C1 segment of cervical spinal cord (tissue), 14 donors: ENCODE measurements around the gene BSG.

Experiments used
- DNase-seq, 14 donors: peaks; one replicate each; lab custom pipeline; 2025; lab: John Stamatoyannopoulos, UW

BSG gene

GRCh38 chr19:540867-541637 lies 31.3 kb upstream of the BSG start:
- DNase-seq: no peak

GRCh38 chr19:541699-542098 lies 30.7 kb upstream of the BSG start:
- DNase-seq: no peak

- DNase-seq: no peak
These were observed 30.1 kb upstream of the BSG start for GRCh38 chr19:542173-542866.

GRCh38 chr19:543910-544608 lies 28.3 kb upstream of the BSG start, which contains the start of gene GZMM:
Gene GZMM, plus strand, starts transcription at chr19:544053. Its CDS starts 19 bp downstream, at chr19:544072.
- no peak for DNase-seq

- no peak for DNase-seq
These were observed 25.3 kb upstream of the BSG start for GRCh38 chr19:547117-547516.

- no peak for DNase-seq
These were observed 24.3 kb upstream of the BSG start for GRCh38 chr19:547836-548720.

- no peak for DNase-seq
These were observed 23.2 kb upstream of the BSG start for GRCh38 chr19:548886-549830.

GRCh38 chr19:554817-555216 lies 17.6 kb upstream of the BSG start:
- no peak for DNase-seq

- no peak for DNase-seq
These were observed 17.0 kb upstream of the BSG start for GRCh38 chr19:555474-555808.

- no peak for DNase-seq
These were observed 15.6 kb upstream of the BSG start for GRCh38 chr19:556611-557382.

GRCh38 chr19:558770-559439 lies 13.5 kb upstream of the BSG start:
- peak in 3 of 14 donors; percentile 10 to 38 (median 26) for DNase-seq

GRCh38 chr19:560121-560520 lies 12.3 kb upstream of the BSG start:
- no peak for DNase-seq

GRCh38 chr19:566403-566802 lies 6.0 kb upstream of the BSG start:
- DNase-seq: no peak

- DNase-seq: no peak
These were observed 5.6 kb upstream of the BSG start for GRCh38 chr19:566844-567243.

- no peak for DNase-seq
These were observed 5.0 kb upstream of the BSG start for GRCh38 chr19:567296-567900.

- DNase-seq: no peak
These were observed 2.1 kb upstream of the BSG start for GRCh38 chr19:570251-570686.

- DNase-seq: peak in 2 of 14 donors; percentile 23 to 36
These were observed 1.3 kb upstream of the BSG start for GRCh38 chr19:570937-571565.

GRCh38 chr19:571566-571974 lies 826 bp upstream of the BSG start:
- DNase-seq: peak in 2 of 14 donors; percentile 36 to 45
